ENCODE results near the gene INCA1.

INCA1 gene

DNA sequence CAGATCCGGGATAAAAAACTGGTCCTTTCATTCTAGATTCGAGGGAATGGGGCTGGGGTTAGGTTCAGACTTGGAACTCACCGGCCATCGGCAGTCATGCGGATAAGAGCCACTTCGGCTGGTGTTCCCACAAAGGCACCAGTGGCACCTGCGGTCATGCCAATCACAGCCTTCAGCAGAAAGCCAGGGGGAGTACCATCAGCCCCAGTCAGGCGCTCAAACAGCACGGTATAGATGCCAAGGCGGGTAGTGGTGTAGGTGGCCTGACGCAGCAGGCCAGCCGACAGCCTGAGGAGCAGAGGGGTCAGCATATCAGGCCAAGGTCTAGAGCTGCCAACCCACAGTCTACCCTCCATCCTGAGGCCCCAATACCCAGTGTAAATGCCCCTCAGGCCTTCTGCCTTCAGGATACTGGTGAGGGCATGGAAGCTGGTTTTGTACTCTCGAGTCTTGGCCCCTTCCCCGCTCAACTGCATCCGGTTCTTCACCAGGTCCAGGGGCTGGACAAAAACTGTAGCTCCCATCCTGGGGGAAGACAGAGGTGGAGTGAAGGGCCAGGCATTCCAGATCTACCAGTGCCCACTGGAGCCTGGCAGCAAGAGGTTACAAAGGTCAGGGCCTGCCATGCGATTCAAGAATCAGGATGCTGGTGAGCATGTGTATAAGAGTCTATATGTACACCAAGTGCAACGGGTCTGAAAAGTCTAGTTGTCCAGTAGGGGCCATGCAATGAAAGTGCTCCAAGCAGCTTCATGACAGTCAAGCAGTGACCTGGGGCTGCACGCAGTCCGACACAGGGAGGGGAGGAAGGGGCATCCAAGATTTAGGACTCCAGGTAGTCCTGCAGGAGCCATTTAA lies 58.4 kb downstream of the INCA1 start:
- peak overlapping the region; percentile 94 for H3K4me3 Mint-ChIP-seq
- DNase-seq (no peak), ATAC-seq (replicated peaks) (no peak)
- no peaks in the 10 kb centered on the region for H3K27me3 Mint-ChIP-seq
- H3K4me1 Mint-ChIP-seq (ENCODE audit: low read depth in 2 of 2), result peaks cover 54 to 55% of the 10 kb centered on the region in 2 donors
- H3K36me3 Mint-ChIP-seq (ENCODE audit: insufficient read depth), result peaks cover 48% of the 10 kb centered on the region
- H3K9me3 Mint-ChIP-seq, result no peaks in the 10 kb centered on the region
- peak overlapping the region; percentile 93 for H3K27ac Mint-ChIP-seq
